Measurements from ENCODE around the gene AUTS2.

GRCh38 chr7:70458745-70459144, 860.5 kb downstream of the AUTS2 start:
- TF ChIP-seq CTCF (IDR thresholded peaks at IDR 0.05) = no peak
- no peak for TF ChIP-seq MAX (CRISPR knock-in tag; IDR thresholded peaks at IDR 0.05)
- no peak for TF ChIP-seq SOX15 (CRISPR knock-in tag; IDR thresholded peaks at IDR 0.05)
- no peak for TF ChIP-seq MXD4 (CRISPR knock-in tag; IDR thresholded peaks at IDR 0.05; ENCODE audit: borderline replicate concordance)
- TF ChIP-seq ZNF232 (CRISPR knock-in tag; IDR thresholded peaks at IDR 0.05) = no peak
- no peak for TF ChIP-seq SP1 (CRISPR knock-in tag; conservative IDR thresholded peaks at IDR 0.05)
- TF ChIP-seq PRDM15 (CRISPR knock-in tag; IDR thresholded peaks at IDR 0.05) = no peak
- TF ChIP-seq TP53 (CRISPR knock-in tag; IDR thresholded peaks at IDR 0.05) = no peak
- no peak for TF ChIP-seq ATF3 (CRISPR knock-in tag; conservative IDR thresholded peaks at IDR 0.05)
- no peak for TF ChIP-seq NR2C2 (CRISPR knock-in tag; IDR thresholded peaks at IDR 0.05)
- no peak for TF ChIP-seq TCF7 (CRISPR knock-in tag; IDR thresholded peaks at IDR 0.05; ENCODE audit: low read depth)
